Calu3 (cell line): Measurements from ENCODE around the gene HUS1. TPM values are rescaled to one million over a fixed set of nuclear protein-coding genes. Genes with fewer than 3 reads are reported as not detected.

ENCODE experiments used
- BruUV-seq: library from RNA; stranded (reverse); fragments of 400-500 nt; replicated peaks from 2 replicates; lab custom pipeline; 2021; lab: Mats Ljungman, UMichigan
- CTCF ChIA-PET: fragments of 300-600 bp; sonication (Branson Sonifier 250); formaldehyde crosslinking; loops from one replicate; lab custom pipeline; 2022; ENCODE audit warnings: antibody characterized with exemption; lab: Charles Lee
- DNase-seq: peaks from one replicate; pipeline ENCODE4 v3.0.0; 2022
- H3K27ac Mint-ChIP-seq: one replicate; pipeline ENCODE4 v1.8.0; 2022; ENCODE audit warnings: mixed read lengths; ENCODE audit not compliant: unreplicated experiment
- H3K27me3 Mint-ChIP-seq: one replicate; pipeline ENCODE4 v1.8.0; 2022; ENCODE audit warnings: mixed read lengths; ENCODE audit not compliant: unreplicated experiment
- H3K36me3 Mint-ChIP-seq: one replicate; pipeline ENCODE4 v1.8.0; 2022; ENCODE audit warnings: mild to moderate bottlenecking, moderate library complexity, mixed read lengths; ENCODE audit not compliant: insufficient read depth, unreplicated experiment
- H3K4me1 Mint-ChIP-seq: one replicate; pipeline ENCODE4 v1.8.0; 2022; ENCODE audit warnings: mild to moderate bottlenecking, low read depth, mixed read lengths; ENCODE audit not compliant: unreplicated experiment
- H3K4me3 Mint-ChIP-seq: one replicate; pipeline ENCODE4 v1.8.0; 2022; ENCODE audit warnings: mild to moderate bottlenecking, low read depth, moderate library complexity, mixed read lengths; ENCODE audit not compliant: unreplicated experiment
- H3K9me3 Mint-ChIP-seq: one replicate; pipeline ENCODE4 v1.8.0; 2022; ENCODE audit warnings: low read depth, mixed read lengths; ENCODE audit not compliant: unreplicated experiment
- CTCF ChIP-seq: fragments of 200-600 bp; IDR thresholded peaks from one replicate; pipeline ENCODE4 v1.8.0; 2022; ENCODE audit warnings: antibody characterized with exemption; ENCODE audit not compliant: unreplicated experiment
- intact Hi-C: fragments of 100-400 bp; cut with micrococcal nuclease; formaldehyde crosslinking; loops from one replicate; pipeline ENCODE4 v1.10.0; 2022; ENCODE audit not compliant: unreplicated experiment
- total RNA-seq: library from RNA; stranded (reverse); gene quantifications from 2 replicates; pipeline ENCODE4 v1.2.3, GENCODE V29; 2022

The HUS1 gene
- total RNA-seq, 1 experiment from 2014 or later = 42.9 TPM

- Mint-ChIP-seq H3K27me3 (peaks cover 84% of the 10 kb centered on the region), H3K27ac (no peak overlapping the region), H3K36me3 (no peaks in the 10 kb centered on the region), H3K9me3 (no peaks in the 10 kb centered on the region), H3K4me1 (no peaks in the 10 kb centered on the region), H3K4me3 (no peak overlapping the region)
- intact Hi-C loops = no loop called here
- CTCF ChIA-PET = no interaction called here
- no TSS peak for BruUV-seq
- TF ChIP-seq CTCF = no peak
- no peak for DNase-seq
Observed at GRCh38 chr7:47915616-47915976, 63.8 kb downstream of the HUS1 start.

- no peak for DNase-seq
- Mint-ChIP-seq H3K27ac (no peak overlapping the region), H3K4me3 (no peak overlapping the region), H3K4me1 (no peaks in the 10 kb centered on the region), H3K9me3 (no peaks in the 10 kb centered on the region), H3K36me3 (no peaks in the 10 kb centered on the region), H3K27me3 (peaks cover 78% of the 10 kb centered on the region)
- intact Hi-C loops = no loop called here
- no peak for TF ChIP-seq CTCF
- CTCF ChIA-PET = no interaction called here
- no TSS peak for BruUV-seq
Observed at GRCh38 chr7:47914717-47915615, 64.4 kb downstream of the HUS1 start.

Other genes with a start within 250 kb of the HUS1 start
- 0.24 and 0.49 TPM in 2 replicates for gene PKD1L1, start 31.1 kb downstream of the HUS1 start, total RNA-seq
- 1.1 and 1.8 TPM in 2 replicates for gene SUN3, start 49.5 kb upstream of the HUS1 start, total RNA-seq
- gene C7orf57, start 55.9 kb upstream of the HUS1 start, total RNA-seq = 0.24 and 0.33 TPM in 2 replicates
- gene UPP1, start 109.7 kb upstream of the HUS1 start, total RNA-seq = 70.3 and 75.4 TPM in 2 replicates
- 9.4 and 12.1 TPM in 2 replicates for gene ABCA13, start 191.8 kb upstream of the HUS1 start, total RNA-seq